Measurements from ENCODE around the gene NMT1. TPM values are rescaled to one million over a fixed set of nuclear protein-coding genes. Genes with fewer than 3 reads are reported as not detected.

NMT1 gene
- total and polyA plus RNA-seq, 2 donors from 2014 or later, result 72.3 to 98.5 TPM

DNA sequence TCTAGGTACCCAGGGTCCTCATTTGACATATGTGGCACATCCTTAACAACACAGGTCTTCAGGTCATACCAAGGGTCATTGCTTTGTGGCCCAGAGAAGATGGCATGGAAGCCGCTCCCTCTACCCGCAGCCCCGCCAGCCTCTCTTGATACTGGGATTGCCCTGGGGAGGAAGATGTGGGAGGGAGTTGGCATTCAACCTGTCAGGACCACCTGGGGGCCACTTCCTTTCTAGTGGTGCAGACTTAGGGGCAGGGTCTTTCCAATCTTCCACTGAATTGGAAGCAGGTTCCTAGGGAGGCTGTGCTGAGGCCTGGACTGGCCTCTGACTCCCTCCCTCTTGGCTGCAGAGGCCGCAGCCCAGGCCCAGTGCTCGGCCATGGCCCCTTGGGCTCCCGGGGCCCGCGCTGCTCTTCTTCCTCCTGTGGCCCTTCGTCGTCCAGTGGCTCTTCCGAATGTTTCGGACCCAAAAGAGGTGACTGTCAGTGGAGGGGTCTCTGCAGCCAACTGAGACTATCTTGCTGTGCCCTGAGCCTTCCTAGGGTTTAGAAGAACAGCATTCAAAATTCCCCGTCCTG, 82.1 kb downstream of the NMT1 start:
- H3K9ac ChIP-seq (ENCODE audit: low read length in 3 of 3), result no peak overlapping the region
- H3K4me3 ChIP-seq (ENCODE audit: low read length in 3 of 3), result peak overlapping the region in 1 of 3 donors; percentile 59
- peaks cover 0 to 4% (median 0%) of the 10 kb centered on the region in 3 donors for H3K36me3 ChIP-seq (ENCODE audit: control insufficient read depth in 2 of 3, insufficient read depth in 3 of 3, low read length in 3 of 3)
- peak in 2 of 5 donors; percentile 53 to 60 for DNase-seq
- H3K9me3 ChIP-seq (ENCODE audit: control insufficient read depth in 2 of 3, insufficient read depth in 1 of 3, low read length in 3 of 3), result no peaks in the 10 kb centered on the region
- FAIRE-seq, result no peak
- TF ChIP-seq CTCF (IDR thresholded peaks at IDR 0.05; ENCODE audit: borderline replicate concordance, extremely low read depth, insufficient read depth), result no peak
- intact Hi-C loops (cut with DNase I), result no loop called here
- H3K4me1 ChIP-seq (ENCODE audit: control insufficient read depth in 2 of 3, insufficient read depth in 2 of 3, low read depth in 1 of 3, low read length in 3 of 3), result peaks cover 2 to 14% (median 12%) of the 10 kb centered on the region in 3 donors
- peak overlapping the region in 1 of 2 donors; percentile 93 for H3K27ac ChIP-seq (ENCODE audit: low read depth in 2 of 2, low read length in 2 of 2)
- H3K27me3 ChIP-seq (ENCODE audit: control insufficient read depth, insufficient read depth, low read length), result no peaks in the 10 kb centered on the region

GRCh38 chr17:45143767-45144198, 82.7 kb downstream of the NMT1 start:
- FAIRE-seq (no peak), DNase-seq (peak; percentile 78 to 97 (median 85))
- TF ChIP-seq CTCF (IDR thresholded peaks at IDR 0.05; ENCODE audit: borderline replicate concordance, extremely low read depth, insufficient read depth), result no peak
- intact Hi-C loops (cut with DNase I), result no loop called here
- Histone ChIP-seq H3K27ac (ENCODE audit: low read depth in 2 of 2, low read length in 2 of 2) (peak overlapping the region; percentile 87 to 93), H3K27me3 (ENCODE audit: control insufficient read depth, insufficient read depth, low read length) (no peaks in the 10 kb centered on the region), H3K9me3 (ENCODE audit: control insufficient read depth in 2 of 3, insufficient read depth in 1 of 3, low read length in 3 of 3) (no peaks in the 10 kb centered on the region), H3K36me3 (ENCODE audit: control insufficient read depth in 2 of 3, insufficient read depth in 3 of 3, low read length in 3 of 3) (peaks cover 0 to 4% (median 0%) of the 10 kb centered on the region in 3 donors), H3K4me3 (ENCODE audit: low read length in 3 of 3) (peak overlapping the region in 1 of 3 donors; percentile 59), H3K9ac (ENCODE audit: low read length in 3 of 3) (peak overlapping the region in 2 of 3 donors; percentile 17 to 69), H3K4me1 (ENCODE audit: control insufficient read depth in 2 of 3, insufficient read depth in 2 of 3, low read depth in 1 of 3, low read length in 3 of 3) (peaks cover 2 to 14% (median 12%) of the 10 kb centered on the region in 3 donors)

DNA sequence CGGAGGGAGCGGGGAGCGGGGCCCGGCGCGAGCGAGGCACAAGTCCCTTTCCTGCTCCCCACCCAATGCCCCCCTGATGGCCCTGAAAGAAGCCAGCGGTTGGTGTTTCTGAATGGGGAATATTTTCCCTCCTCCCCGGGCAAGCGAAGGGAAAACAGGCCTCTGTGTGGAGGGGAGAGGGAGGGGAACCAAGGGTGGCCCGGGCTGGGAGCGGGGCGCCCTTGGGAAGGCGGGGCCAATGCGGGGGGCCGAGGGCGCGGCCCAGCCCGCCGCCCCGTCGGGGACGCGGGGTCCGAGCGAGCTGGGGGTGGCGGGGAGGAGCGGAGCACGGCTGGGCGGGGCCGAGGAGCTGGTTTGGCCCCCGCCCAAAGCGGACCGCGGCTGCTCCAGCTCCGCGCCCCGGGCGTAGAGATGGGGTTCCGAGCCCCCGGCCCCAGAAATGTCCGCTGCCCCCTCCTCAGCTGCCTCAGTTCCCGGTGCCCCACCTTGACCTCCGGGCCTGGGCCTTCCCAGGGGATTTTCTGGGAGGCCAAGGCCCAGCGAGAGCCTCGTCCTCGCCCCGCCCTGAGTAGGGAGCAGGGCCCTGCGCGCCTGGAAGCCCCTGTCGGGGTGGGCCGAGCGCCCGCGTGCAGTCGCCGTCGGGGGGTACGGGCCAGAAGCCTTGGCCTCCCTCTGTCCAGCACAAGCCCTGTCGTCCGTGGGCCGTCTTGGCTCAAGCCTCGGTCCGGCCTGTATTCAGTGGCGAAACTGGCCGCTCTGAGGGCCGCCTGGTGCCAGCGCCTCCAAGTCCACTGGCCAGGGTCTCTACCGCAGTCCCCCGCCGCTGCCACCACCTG, 83.3 kb downstream of the NMT1 start:
- Histone ChIP-seq H3K27me3 (ENCODE audit: control insufficient read depth, insufficient read depth, low read length) (no peaks in the 10 kb centered on the region), H3K9me3 (ENCODE audit: control insufficient read depth in 2 of 3, insufficient read depth in 1 of 3, low read length in 3 of 3) (no peaks in the 10 kb centered on the region), H3K36me3 (ENCODE audit: control insufficient read depth in 2 of 3, insufficient read depth in 3 of 3, low read length in 3 of 3) (peaks cover 0 to under 1% (median 0%) of the 10 kb centered on the region in 3 donors), H3K4me3 (ENCODE audit: low read length in 3 of 3) (peak overlapping the region in 1 of 3 donors; percentile 59), H3K4me1 (ENCODE audit: control insufficient read depth in 2 of 3, insufficient read depth in 2 of 3, low read depth in 1 of 3, low read length in 3 of 3) (peaks cover 2 to 14% (median 12%) of the 10 kb centered on the region in 3 donors), H3K9ac (ENCODE audit: low read length in 3 of 3) (peak overlapping the region in 1 of 3 donors; percentile 69), H3K27ac (ENCODE audit: low read depth in 2 of 2, low read length in 2 of 2) (peak overlapping the region; percentile 87 to 93)
- no peak for TF ChIP-seq CTCF (IDR thresholded peaks at IDR 0.05; ENCODE audit: borderline replicate concordance, extremely low read depth, insufficient read depth)
- intact Hi-C loops (cut with DNase I), result no loop called here
- no peak for FAIRE-seq
- peak in 3 of 5 donors; percentile 70 to 90 (median 89) for DNase-seq
